Caco-2 (cell line): ENCODE data around the gene CORO2B. TPM values are rescaled to one million over a fixed set of nuclear protein-coding genes. Genes with fewer than 3 reads are reported as not detected.
A peak's percentile ranks its signal among the peaks of the same experiment; 100 is the strongest.

ENCODE experiments used
- BruUV-seq: library from RNA; stranded (reverse); fragments of 400-500 nt; replicated peaks from 2 replicates; lab custom pipeline; 2021; lab: Mats Ljungman, UMichigan
- CTCF ChIA-PET: fragments of 300-600 bp; sonication (Branson Sonifier 250); formaldehyde crosslinking; loops from one replicate; lab custom pipeline; 2022; ENCODE audit warnings: antibody characterized with exemption; lab: Charles Lee
- POLR2A ChIA-PET: fragments of 300-600 bp; sonication (Branson Sonifier 250); formaldehyde crosslinking; loops from one replicate; lab custom pipeline; 2022; ENCODE audit warnings: antibody characterized with exemption; lab: Charles Lee
- DNase-seq, 2 experiments: peaks; one replicate each; pipeline versions ENCODE4 v3.0.0 to v3.0.0-alpha.2; 2020 to 2022
- H3K27me3 ChIP-seq: replicated peaks from 2 replicates; pipeline ENCODE4 v1.6.0; 2011; ENCODE audit warnings: low read length; ENCODE audit not compliant: control insufficient read depth, insufficient read depth
- H3K36me3 ChIP-seq: 2 replicates; pipeline ENCODE4 v1.5.1; 2011; ENCODE audit warnings: low read length; ENCODE audit not compliant: control insufficient read depth, insufficient read depth
- H3K4me1 ChIP-seq: fragments of 250-450 bp; sonication (Bioruptor Pico); 2 replicates; pipeline ENCODE4 v1.5.1; 2020; ENCODE audit warnings: mild to moderate bottlenecking
- H3K4me3 ChIP-seq: 2 replicates; pipeline ENCODE4 v1.5.1; 2011; ENCODE audit warnings: low read depth, mild to moderate bottlenecking, control low read depth, low read length
- H3K9me3 ChIP-seq: fragments of 250-450 bp; sonication (Bioruptor Pico); 2 replicates; pipeline ENCODE4 v1.5.1; 2020; ENCODE audit warnings: mild to moderate bottlenecking, moderate library complexity
- H3K27ac Mint-ChIP-seq: one replicate; pipeline ENCODE4 v1.8.0; 2022; ENCODE audit warnings: mixed read lengths; ENCODE audit not compliant: unreplicated experiment
- H3K27me3 Mint-ChIP-seq: one replicate; pipeline ENCODE4 v1.8.0; 2022; ENCODE audit warnings: mixed read lengths; ENCODE audit not compliant: insufficient read depth, unreplicated experiment
- H3K36me3 Mint-ChIP-seq: one replicate; pipeline ENCODE4 v1.8.0; 2022; ENCODE audit warnings: mild to moderate bottlenecking, mixed read lengths; ENCODE audit not compliant: insufficient read depth, unreplicated experiment
- H3K4me1 Mint-ChIP-seq: one replicate; pipeline ENCODE4 v1.8.0; 2022; ENCODE audit warnings: low read depth, mixed read lengths; ENCODE audit not compliant: unreplicated experiment
- H3K4me3 Mint-ChIP-seq: one replicate; pipeline ENCODE4 v1.8.0; 2022; ENCODE audit warnings: mild to moderate bottlenecking, moderate library complexity, mixed read lengths; ENCODE audit not compliant: unreplicated experiment
- H3K9me3 Mint-ChIP-seq: one replicate; pipeline ENCODE4 v1.8.0; 2022; ENCODE audit warnings: mixed read lengths; ENCODE audit not compliant: unreplicated experiment
- CTCF ChIP-seq, 2 experiments: fragments of 200-600 bp in 1 of 2; IDR thresholded peaks; 1 replicate in 1 of 2; 2 replicates in 1 of 2; pipeline versions ENCODE4 v1.5.1 to v1.8.0; 2011 to 2022; ENCODE audit warnings: antibody characterized with exemption in 1 of 2, control low read depth in 1 of 2, inconsistent platforms in 1 of 2, low read depth in 1 of 2, low read length in 1 of 2, mild to moderate bottlenecking in 1 of 2, moderate library complexity in 1 of 2; ENCODE audit not compliant: insufficient read depth in 1 of 2, severe bottlenecking in 1 of 2, unreplicated experiment in 1 of 2
- intact Hi-C: fragments of 100-400 bp; cut with micrococcal nuclease; formaldehyde crosslinking; loops from one replicate; pipeline ENCODE4 v1.10.0; 2022; ENCODE audit not compliant: unreplicated experiment
- total RNA-seq: library from RNA; stranded (reverse); gene quantifications from 2 replicates; pipeline ENCODE4 v1.2.3, GENCODE V29; 2022

CORO2B gene
- total RNA-seq, 1 experiment from 2014 or later = 0.25 TPM

GRCh38 chr15:68553314-68553993, 25.3 kb upstream of the CORO2B start:
- no peak overlapping the region for H3K4me3 ChIP-seq
- no peaks in the 10 kb centered on the region for H3K36me3 Mint-ChIP-seq
- TF ChIP-seq CTCF (IDR thresholded peaks at IDR 0.05; ENCODE audit: insufficient read depth in 1 of 2, low read depth in 1 of 2, low read length in 1 of 2, severe bottlenecking in 1 of 2, unreplicated experiment in 1 of 2) = no peak
- no peaks in the 10 kb centered on the region for H3K4me1 Mint-ChIP-seq
- H3K27me3 Mint-ChIP-seq = peaks cover 14% of the 10 kb centered on the region
- H3K4me1 ChIP-seq = no peaks in the 10 kb centered on the region
- H3K4me3 Mint-ChIP-seq = no peak overlapping the region
- no peak overlapping the region for H3K27ac Mint-ChIP-seq
- no peaks in the 10 kb centered on the region for H3K36me3 ChIP-seq
- ChIA-PET POLR2A (no interaction called here), CTCF (interaction anchor here (0.9 to 5.2 kb wide), 4 partner anchors 14 to 372 kb away, joined by 3 to 34 read pairs (median 4); no protein-coding TSS in a partner anchor)
- H3K9me3 ChIP-seq = no peaks in the 10 kb centered on the region
- no TSS peak for BruUV-seq
- no peaks in the 10 kb centered on the region for H3K9me3 Mint-ChIP-seq
- no peaks in the 10 kb centered on the region for H3K27me3 ChIP-seq
- intact Hi-C loops = no loop called here
- no peak for DNase-seq

DNA sequence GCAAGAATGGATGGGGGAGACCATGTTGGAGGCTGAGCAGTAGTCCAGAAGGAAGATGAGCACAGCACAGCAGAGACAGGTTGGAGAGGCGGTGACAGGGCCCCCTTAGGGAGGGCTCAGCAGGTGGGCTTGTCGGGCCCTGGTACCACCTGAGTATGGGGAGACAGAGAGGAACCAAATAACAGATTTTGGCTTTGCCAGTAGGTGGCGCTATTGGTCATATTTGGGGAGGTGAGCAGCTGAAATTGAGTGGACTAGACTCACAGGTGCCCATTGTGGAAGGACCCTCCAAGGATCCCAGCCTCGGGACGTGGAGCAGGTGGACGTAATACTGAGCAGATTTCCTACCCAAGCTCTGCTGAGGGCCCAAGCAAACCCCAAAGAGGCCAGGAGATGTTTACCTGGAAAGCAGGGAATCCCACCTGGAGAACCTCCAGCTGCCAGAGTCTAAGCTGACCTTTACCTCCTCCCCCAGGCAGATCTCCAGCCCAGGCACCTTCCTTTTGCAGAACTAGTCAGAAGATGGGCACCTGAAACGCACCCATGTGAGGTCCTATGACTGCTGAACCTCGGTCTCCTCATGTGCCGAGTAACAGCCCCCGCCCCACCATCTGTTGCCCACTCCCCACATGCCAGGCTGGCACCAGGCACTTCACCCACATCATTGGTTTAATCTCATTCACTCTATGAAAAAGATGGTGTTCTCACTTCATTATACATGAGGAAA, 24.6 kb upstream of the CORO2B start:
- Mint-ChIP-seq H3K27ac (no peak overlapping the region), H3K9me3 (no peaks in the 10 kb centered on the region), H3K4me1 (no peaks in the 10 kb centered on the region), H3K36me3 (no peaks in the 10 kb centered on the region), H3K27me3 (peaks cover 12% of the 10 kb centered on the region), H3K4me3 (no peak overlapping the region)
- CTCF ChIA-PET = interaction anchor here (0.8 to 5.2 kb wide), 5 partner anchors 13 to 371 kb away, joined by 3 to 34 read pairs (median 4); no protein-coding TSS in a partner anchor
- no peaks in the 10 kb centered on the region for H3K9me3 ChIP-seq
- POLR2A ChIA-PET = no interaction called here
- BruUV-seq = no TSS peak
- intact Hi-C loops = loop anchor here (1.0 kb wide), 1 partner anchor 120 kb away; no protein-coding TSS in a partner anchor
- DNase-seq = peak; percentile 70 to 76
- no peaks in the 10 kb centered on the region for H3K36me3 ChIP-seq
- no peak overlapping the region for H3K4me3 ChIP-seq
- peak; percentile 59 to 62 for TF ChIP-seq CTCF (IDR thresholded peaks at IDR 0.05; ENCODE audit: insufficient read depth in 1 of 2, low read depth in 1 of 2, low read length in 1 of 2, severe bottlenecking in 1 of 2, unreplicated experiment in 1 of 2)
- H3K27me3 ChIP-seq = no peaks in the 10 kb centered on the region
- no peaks in the 10 kb centered on the region for H3K4me1 ChIP-seq
